ENCODE results near the gene SRP54.

DNA sequence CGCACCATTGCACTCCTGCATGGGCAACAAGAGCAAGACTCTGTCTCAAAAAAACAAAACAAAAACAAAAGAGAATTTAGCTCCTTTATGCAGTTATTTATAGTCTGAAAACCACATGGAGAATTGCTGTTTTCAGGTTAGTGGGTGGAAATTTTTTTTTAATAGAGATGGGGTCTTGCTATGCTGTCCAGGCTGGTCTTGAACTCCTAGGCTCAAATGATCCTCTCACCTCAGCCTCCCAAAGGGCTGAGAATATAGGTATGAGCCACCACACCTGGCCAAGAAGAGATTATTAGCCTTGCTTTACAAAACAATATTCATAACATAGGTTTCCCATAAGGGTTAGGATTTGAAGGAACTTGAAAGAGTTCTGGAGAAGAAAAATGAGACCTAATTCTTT, 12.1 kb upstream of the SRP54 start:
- TF ChIP-seq, protein P1, sequence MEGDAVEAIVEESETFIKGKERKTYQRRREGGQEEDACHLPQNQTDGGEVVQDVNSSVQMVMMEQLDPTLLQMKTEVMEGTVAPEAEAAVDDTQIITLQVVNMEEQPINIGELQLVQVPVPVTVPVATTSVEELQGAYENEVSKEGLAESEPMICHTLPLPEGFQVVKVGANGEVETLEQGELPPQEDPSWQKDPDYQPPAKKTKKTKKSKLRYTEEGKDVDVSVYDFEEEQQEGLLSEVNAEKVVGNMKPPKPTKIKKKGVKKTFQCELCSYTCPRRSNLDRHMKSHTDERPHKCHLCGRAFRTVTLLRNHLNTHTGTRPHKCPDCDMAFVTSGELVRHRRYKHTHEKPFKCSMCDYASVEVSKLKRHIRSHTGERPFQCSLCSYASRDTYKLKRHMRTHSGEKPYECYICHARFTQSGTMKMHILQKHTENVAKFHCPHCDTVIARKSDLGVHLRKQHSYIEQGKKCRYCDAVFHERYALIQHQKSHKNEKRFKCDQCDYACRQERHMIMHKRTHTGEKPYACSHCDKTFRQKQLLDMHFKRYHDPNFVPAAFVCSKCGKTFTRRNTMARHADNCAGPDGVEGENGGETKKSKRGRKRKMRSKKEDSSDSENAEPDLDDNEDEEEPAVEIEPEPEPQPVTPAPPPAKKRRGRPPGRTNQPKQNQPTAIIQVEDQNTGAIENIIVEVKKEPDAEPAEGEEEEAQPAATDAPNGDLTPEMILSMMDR (IDR thresholded peaks at IDR 0.05) = no peak
- no peak for TF ChIP-seq POLR2A (IDR thresholded peaks at IDR 0.05)
